GM21723 (cell line): ENCODE measurements around the gene ZNF783.
A peak's percentile ranks its signal among the peaks of the same experiment; 100 is the strongest.
"Not testable (repeated sequence)": the region's sequence is repeated elsewhere in the genome, so short reads cannot be mapped to it uniquely, and the experiment has no call there.

ENCODE experiments used
- ATAC-seq: cut with Tn5 transposase; IDR thresholded peaks from one replicate; pipeline ENCODE4 v1.9.1; 2021; ENCODE audit warnings: mild to moderate bottlenecking, moderate library complexity; ENCODE audit not compliant: unreplicated experiment

Gene ZNF783

DNA sequence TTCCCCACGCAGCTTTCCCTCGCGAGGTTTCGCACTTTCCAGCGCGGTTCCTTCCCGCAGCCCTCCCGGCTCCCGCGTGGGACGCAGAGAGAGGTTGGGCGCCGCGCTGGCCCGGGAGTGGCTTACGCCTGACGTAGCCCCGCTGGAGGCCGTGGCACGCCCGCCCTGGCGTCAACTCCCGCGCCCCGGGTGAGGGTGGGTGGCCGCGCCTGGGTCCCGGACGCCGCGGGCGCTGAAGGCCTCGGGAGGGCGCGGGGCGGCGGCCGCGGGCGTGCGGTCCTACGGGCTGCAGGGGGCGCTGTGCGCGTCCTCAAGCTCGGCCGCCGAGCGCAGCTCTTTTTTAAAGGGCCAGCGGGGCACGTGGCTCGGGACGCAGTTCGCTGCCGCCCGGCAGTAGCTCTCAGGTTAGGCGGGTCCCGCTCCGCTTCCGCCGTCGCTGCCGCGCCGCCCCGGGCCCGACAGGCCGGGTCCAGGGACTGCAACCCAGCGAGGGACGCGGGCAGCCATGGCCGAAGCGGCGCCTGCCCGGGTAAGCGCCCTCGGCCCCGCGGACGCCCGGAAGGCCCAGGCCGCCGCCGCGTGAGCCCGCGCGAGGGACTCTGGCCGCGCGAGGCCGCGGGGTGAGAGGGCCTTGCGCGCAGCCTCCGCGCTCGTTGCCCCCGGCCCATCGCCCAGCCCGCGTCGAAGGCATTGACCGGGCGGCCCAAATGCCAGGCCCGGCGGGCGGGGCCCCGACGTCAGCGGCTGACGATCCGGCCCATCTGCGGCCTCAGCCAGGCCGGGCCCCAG lies at the start of gene ZNF783:
ZNF783 (plus strand) TSS at position 368 of the 789 bp plus-strand sequence; CDS start at position 506, 138 bp downstream.
- peak; percentile 87 for ATAC-seq

- ATAC-seq: no peak
Observed at GRCh38 chr7:149214020-149214720, 47.8 kb upstream of the ZNF783 start.

- ATAC-seq: no peak
Observed at GRCh38 chr7:149216402-149216801, 45.6 kb upstream of the ZNF783 start.

- ATAC-seq: no peak
Observed at GRCh38 chr7:149217570-149217969, 44.4 kb upstream of the ZNF783 start.

DNA sequence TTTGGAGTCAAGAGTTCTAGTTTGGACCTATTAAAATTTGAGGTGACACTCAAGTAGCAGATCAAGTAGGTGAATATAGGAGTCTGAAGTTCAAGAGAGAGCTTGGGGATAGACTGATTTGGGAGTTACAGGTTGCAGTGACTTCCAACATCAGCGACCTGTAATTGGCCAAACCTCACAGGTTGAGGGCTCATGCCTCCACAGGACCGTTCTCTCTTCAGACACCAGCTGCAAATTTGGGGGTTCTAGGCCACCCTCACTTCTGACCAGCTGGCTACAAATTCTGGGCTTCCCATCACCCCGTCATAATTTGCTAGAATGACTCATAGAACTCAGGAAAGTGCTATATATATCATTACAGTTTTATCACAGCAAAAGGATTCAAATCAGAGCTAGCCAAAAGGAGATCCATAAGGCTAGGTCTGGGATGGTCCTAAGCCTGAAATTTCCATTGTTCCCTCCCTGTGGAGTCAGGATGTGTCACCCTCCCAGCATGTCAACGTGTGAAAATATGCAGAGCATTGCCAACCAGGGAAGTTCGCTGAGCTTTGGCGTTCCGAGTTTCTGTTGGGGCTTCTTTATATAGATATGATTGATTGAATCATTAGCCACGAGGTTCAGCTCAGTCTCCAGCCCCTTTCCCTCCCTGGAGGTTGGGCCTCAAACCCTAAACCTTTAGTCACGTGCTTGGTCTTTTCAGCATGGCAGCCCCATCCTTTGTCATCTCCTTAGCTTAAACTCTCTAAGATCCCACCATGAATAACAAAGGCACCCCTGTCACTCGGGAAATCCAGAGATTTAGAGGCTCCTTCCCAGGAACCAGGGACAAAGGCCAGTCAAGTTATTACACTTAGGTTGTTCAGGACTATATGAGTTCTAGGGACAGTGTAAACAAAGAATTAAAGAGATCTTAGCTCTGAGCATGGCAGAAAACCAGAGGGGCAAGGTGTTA lies 43.3 kb upstream of the ZNF783 start:
- no peak for ATAC-seq

DNA sequence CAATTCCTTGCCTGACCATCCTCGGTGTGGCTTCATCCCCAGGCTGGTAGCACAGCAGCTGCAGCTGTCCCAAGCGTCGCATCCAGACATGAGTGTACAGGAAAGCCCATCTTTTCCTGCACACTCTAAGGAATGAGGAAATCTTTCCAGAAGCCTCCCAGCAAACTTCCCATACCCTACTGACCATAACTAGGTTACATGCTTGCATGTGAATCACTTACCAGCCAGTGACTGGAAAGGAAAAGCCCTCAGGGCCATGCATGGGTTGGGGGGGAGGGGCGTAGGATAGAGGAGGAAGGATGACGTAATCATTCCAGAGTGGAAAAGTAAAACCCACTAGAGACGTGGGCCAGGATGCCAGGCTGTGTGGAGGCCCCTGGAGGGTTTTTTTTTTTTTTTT lies 41.5 kb upstream of the ZNF783 start:
- no peak for ATAC-seq

DNA sequence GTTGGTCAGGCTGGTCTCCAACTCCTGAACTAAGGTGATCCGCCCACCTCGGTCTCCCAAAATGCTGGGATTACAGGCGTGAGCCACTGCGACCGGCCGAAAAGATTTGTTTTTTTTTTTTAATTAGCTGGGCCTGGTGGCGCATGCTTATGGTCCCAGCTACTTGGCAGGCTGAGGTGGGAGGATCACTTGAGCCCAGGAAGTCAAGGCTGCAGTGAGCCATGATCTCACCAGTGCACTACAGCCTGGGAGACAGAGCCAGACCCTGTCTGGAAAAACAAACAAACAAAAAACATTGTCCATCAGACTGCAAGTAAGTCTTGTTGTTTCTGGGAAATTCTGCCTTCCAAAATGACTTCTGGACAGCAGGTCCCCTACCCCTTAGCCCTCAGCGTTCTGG lies 38.8 kb upstream of the ZNF783 start:
- no peak for ATAC-seq

DNA sequence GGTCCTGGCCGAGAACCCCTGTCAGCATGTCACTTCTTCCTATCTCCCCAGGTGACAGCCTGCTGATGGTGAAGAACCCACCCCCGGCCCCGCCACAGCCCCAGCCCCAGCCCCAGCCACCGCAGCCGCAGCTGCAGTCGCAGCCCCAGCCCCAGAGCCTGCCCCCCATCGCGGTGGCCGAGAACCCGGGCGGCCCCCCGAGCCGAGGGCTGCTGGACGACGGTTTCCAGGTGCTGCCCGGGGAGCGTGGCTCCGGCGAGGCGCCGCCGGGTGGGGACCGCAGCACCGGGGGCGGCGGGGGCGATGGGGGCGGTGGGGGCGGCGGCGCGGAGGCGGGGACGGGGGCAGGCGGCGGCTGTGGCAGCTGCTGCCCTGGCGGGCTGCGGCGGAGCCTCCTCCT lies 38.2 kb upstream of the ZNF783 start:
- no peak for ATAC-seq

GRCh38 chr7:149224352-149224751 lies 37.6 kb upstream of the ZNF783 start:
- ATAC-seq: no peak

DNA sequence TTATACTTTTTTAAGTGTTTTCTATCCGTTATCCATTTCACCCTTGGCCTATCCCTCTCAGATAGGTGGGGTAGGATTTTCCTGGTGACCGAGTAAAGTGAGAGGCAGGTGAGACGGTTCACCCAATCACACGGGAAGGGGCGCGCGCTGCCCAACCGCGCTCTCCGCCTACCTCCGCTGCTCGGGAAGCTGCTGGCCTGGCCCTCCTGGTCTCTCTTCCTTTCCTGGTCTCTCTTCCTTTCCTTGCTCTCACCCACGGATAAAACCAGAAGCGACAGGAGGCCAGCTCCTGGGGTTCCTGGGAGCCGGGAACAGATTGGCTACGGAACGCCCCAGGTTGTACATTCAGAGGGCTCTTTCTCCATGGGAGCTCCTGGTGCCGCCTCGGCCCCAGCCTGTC lies 36.9 kb upstream of the ZNF783 start:
- ATAC-seq: no peak

- no peak for ATAC-seq
Observed at GRCh38 chr7:149225656-149226055, 36.3 kb upstream of the ZNF783 start.

GRCh38 chr7:149226366-149226765 lies 35.6 kb upstream of the ZNF783 start:
- not testable (repeated sequence) for ATAC-seq

DNA sequence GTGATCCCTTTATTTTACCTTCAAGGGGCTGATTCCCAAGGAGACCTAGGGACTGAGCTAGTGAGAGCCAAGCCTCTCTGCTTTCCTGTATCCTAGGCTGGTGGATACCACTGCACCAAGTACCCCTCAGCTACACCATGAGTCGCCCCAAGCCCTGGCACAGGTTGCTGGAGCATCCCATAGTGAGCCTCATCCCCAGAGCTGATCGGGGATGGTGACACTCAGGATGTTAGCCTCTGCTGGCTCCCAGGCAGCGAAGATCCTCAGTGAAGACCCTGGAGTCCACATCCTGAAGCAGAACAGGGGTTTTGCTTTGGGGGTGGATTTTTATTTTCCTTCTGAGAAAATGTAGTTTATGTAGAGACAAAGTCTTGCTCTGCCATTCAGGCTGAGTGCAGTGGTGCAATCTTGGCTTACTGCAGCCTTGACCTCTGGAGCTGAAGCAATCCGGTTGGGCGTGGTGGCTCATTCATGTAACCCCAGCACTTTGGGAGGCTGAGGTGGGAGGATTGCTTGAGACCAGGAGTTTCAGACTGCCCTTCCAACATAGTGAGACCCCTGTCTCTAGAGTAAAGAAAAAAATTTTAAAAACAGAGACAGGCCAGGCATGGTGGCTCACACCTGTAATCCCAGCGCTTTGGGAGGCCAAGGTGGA lies 35.0 kb upstream of the ZNF783 start:
- no peak for ATAC-seq

- ATAC-seq: no peak
Observed at GRCh38 chr7:149228831-149229471, 33.0 kb upstream of the ZNF783 start.

DNA sequence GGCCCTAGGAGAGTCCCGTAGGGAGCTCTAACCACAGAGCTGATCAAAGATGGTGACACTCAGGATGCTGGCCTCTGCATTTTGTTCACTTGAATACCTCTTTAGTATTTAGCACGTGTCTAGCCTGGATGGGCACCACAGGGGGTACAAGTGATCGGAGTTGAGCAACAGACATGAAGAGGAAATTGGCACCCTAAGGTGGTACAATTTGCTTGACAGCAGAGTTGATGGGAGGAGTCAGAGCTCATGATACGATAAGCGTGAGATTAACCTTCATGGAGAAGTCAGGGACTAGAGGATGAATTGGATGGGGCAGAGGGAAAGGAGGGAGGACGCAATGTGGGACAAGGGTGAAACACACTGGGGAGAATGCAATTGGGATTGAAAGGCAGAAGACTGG lies 32.5 kb upstream of the ZNF783 start:
- no peak for ATAC-seq

DNA sequence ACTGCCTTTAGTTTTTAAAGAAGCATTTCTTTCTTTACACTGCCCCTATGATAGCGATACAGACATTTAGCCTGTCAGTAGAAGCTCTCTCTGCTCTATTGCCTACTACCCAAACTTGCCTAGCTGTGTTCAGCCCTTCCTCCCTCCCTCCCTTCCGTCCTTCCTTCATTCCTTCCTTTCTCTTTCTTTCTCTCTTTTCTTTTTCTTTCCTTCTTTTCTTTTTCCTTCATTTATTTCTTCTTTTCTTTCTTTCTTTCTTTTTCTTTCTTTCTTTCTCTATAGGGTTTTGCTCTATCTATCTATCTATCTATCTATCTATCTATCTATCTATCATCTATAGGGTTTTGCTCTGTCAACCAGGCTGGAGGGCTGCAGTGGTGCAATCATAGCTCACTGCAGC lies 29.6 kb upstream of the ZNF783 start:
- no peak for ATAC-seq

- ATAC-seq: not testable (repeated sequence)
Observed at GRCh38 chr7:149233655-149234204, 28.3 kb upstream of the ZNF783 start.

GRCh38 chr7:149237502-149237901 lies 24.5 kb upstream of the ZNF783 start:
- ATAC-seq: no peak

DNA sequence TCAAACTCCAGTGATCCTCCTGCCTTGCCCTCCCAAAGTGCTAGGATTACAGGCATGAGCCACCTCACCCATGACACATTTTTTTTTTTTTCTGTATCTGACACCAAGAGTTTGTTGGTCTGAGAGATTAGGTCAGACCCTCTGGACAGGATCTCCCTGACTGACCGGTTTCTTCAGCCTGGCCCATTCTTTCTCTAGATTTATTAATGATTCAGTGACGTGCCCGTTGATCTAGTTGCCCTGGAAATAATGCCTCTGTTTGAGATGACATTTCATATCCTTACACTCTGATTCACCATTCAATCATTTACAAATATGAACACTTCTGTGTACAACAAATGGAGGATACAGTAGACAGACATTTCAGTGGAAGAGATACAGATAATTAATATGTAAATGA lies 23.9 kb upstream of the ZNF783 start:
- no peak for ATAC-seq
